GM12873 (cell line): Measurements from ENCODE around the gene AGPAT1.

Experiments used
- TF ChIP-seq, protein P1 (sequence below): IDR thresholded peaks from 2 replicates; pipeline ENCODE4 v1.5.1; 2012; ENCODE audit warnings: low read depth, mild to moderate bottlenecking, moderate library complexity, low read length, control low read depth; ENCODE audit not compliant: insufficient read depth; ENCODE audit errors: missing control alignments

The AGPAT1 gene

DNA sequence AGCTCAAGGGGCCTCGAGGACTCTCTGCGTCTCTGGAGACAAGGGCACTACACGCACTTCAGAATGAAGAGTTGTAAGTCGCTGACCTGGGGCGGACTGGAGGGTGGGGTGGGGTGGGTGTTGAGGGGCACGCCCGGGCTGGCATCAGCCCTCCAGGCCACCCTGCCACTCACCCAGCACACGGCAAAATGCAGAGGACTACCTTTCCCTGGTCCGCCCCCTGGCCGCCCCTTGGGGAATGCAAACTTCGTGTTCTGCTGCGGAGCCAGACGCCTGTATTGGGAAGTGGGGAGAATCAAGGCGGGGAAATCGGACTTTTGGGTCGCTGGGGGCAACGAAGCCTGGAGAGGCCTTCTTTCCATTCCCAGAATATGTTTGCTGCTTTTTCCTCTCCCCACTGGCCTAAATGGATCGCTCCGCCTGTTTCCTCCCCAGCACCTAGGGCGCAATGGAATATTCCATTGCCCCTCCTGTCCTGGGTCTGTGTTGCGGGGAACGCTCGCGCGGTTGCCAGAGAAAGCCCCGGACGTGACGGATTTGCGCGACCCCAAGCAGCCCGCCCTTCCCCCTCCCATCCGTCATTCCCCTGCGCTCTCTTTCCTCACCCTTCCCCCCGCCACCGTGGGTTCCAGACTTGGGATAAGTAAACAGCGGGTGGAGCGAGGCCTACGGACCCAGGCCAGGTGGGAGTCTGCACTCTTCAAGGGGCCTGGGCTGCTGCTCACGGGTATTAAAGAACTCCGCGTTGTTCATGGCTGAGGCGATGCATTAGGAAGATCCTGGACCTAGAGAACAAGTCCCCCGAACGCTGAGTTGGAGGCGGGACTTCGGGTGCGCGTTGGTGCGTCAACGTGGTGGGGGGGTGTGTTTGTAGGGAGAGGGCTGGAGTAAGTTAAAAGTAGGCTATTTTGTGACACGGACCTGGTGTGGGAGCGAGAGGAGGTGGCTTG lies 22.0 kb downstream of the AGPAT1 start, which contains the start of gene PPT2:
Gene PPT2 (plus strand): TSS at position 578 of the 950 bp plus-strand sequence. CDS start 454 bp downstream, outside the sequence.
- TF ChIP-seq, protein P1, sequence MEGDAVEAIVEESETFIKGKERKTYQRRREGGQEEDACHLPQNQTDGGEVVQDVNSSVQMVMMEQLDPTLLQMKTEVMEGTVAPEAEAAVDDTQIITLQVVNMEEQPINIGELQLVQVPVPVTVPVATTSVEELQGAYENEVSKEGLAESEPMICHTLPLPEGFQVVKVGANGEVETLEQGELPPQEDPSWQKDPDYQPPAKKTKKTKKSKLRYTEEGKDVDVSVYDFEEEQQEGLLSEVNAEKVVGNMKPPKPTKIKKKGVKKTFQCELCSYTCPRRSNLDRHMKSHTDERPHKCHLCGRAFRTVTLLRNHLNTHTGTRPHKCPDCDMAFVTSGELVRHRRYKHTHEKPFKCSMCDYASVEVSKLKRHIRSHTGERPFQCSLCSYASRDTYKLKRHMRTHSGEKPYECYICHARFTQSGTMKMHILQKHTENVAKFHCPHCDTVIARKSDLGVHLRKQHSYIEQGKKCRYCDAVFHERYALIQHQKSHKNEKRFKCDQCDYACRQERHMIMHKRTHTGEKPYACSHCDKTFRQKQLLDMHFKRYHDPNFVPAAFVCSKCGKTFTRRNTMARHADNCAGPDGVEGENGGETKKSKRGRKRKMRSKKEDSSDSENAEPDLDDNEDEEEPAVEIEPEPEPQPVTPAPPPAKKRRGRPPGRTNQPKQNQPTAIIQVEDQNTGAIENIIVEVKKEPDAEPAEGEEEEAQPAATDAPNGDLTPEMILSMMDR = peak; percentile 3

DNA sequence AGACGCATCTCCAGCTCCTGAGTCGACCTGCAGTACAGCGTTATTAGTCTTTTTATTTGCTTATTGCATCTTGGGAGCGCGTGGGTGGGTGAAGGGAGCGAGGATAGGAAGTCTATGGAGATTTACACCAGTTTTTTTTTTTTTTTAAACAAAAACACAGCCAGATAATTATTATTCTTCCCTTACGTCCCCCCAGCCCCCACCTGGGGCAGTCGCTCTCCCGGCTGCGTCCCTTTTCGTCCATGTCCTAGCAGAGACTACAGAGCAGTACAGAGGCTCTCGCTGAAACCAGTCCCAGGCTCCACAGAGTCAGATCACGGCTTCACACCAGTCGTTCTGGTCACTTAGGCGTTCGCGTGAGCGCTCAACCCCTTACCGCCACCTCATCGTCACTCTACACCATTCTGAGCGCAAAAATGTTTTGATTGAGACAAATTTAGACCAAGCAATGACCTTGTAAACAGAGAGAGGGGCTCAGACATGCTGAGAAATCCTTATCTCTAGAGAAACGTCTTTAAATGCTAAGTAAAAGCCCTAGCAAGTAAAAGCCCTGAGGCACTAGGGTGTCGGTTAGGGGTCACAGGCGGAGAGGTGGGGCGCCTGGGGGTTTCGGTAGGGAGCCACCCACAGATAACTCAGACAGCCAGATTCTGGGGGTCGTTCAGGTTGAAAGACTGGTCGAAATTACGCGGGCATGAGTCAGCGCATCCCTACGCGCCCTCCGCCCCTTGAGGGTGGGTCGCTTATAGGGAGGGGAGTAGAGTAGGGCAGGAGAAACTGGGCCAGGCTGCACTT lies 22.9 kb downstream of the AGPAT1 start:
- TF ChIP-seq, protein P1 = no peak

GRCh38 chr6:32151863-32152768 lies 23.8 kb downstream of the AGPAT1 start, which contains the start of gene PRRT1:
TSS of gene PRRT1 (minus strand) at chr6:32151939. CDS start at chr6:32151827, 112 bp downstream.
- TF ChIP-seq, protein P1 = no peak

DNA sequence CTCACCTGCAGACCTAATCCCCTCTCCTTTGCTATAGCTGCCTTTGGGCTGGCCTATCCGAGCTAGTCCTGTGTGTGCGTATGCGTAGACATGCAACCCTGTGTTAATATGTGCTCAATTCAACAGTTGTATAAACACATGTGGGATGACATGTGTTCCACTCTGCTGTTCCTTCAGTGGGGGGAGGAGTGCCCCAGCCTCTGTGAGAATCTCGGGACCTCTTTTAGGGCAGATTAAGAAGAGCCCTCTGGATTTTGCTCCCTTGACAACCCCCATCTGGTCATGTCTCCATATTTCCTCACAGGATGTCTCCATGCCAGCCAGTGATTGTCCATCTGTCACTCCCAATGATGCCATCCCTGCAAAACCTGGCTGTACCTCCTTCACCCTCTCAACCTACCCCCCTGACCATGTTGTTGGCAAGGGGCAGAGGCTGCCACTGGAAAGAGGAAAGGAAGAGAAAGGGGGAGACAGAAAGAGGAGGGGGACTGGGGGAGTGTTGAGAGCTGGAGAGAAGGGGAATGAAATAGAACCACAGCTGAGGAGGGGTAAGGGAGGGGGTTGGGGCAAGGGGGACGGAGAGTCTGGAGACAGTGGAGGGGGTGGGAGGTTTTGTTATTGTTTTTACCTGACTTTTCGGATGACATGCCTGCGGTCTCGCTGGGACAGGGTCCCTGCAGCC lies 24.6 kb downstream of the AGPAT1 start:
- TF ChIP-seq, protein P1 = no peak

GRCh38 chr6:32149932-32150870 lies 25.7 kb downstream of the AGPAT1 start:
- TF ChIP-seq, protein P1 = no peak
